ENCODE results near the gene SPAG6.

GRCh38 chr10:22316286-22317075, 28.8 kb upstream of the SPAG6 start, which contains the start of gene COMMD3:
- peak; percentile 90 for TF ChIP-seq POLR2A (IDR thresholded peaks at IDR 0.05; ENCODE audit: low read length)
- no peak for TF ChIP-seq GATA1 (IDR thresholded peaks at IDR 0.05; ENCODE audit: low read depth, low read length)

Data from erythroblast (primary cell).